Adipose tissue (tissue), 3 donors: ENCODE results near the gene IAPP. TPM values are rescaled to one million over a fixed set of nuclear protein-coding genes. Genes with fewer than 3 reads are reported as not detected.

Experiments used
- polyA plus RNA-seq, 3 donors: library from polyadenylated mRNA; stranded (reverse); fragments of 200-250 nt; gene quantifications; one replicate each; pipeline ENCODE4 v1.2.3, GENCODE V29; 2013
- donor health status: healthy with polysubstance abuse.
- donor health status: Bipolar disorder and iron deficiency.
- donor health status: healthy.

Gene IAPP
- polyA plus RNA-seq, 3 donors = 0.33 to 126 TPM; not detected in 1

Other genes starting within 250 kb of the IAPP start
- gene SLCO1B1, start 241.7 kb upstream of the IAPP start, polyA plus RNA-seq = not detected
- gene SLCO1A2, start 38.0 kb upstream of the IAPP start, polyA plus RNA-seq = under 1 TPM in 1 of 3 donors, not detected in 2; 0.01 TPM
- gene PYROXD1, start 64.8 kb downstream of the IAPP start, polyA plus RNA-seq = 10 to 100 TPM in 1 of 3 donors, 1 to 10 TPM in 2; 8.5 to 10.1 (median 9.4) TPM
- 10 to 100 TPM in 2 of 3 donors, 1 to 10 TPM in 1; 8.8 to 21.5 (median 20.4) TPM for gene RECQL, start 128.7 kb downstream of the IAPP start, polyA plus RNA-seq
- 10 to 100 TPM; 13.2 to 16.0 (median 15.2) TPM for gene GOLT1B, start 128.9 kb downstream of the IAPP start, polyA plus RNA-seq
- gene SPX, start 153.4 kb downstream of the IAPP start, polyA plus RNA-seq = 10 to 100 TPM in 2 of 3 donors, 1 to 10 TPM in 1; 9.0 to 21.3 (median 14.1) TPM
- gene GYS2, start 231.9 kb downstream of the IAPP start, polyA plus RNA-seq = 1 to 10 TPM in 1 of 3 donors, under 1 TPM in 2; 0.05 to 1.1 (median 0.56) TPM